Stimulated activated CD8-positive, alpha-beta memory T cell treated with anti-CD3 and anti-CD28 coated beads, Interleukin-4, amount 100 ng/mL, for 48 hours (primary cell): Measurements from ENCODE around the gene RRM1.
A peak's percentile ranks its signal among the peaks of the same experiment; 100 is the strongest.
"Not testable (repeated sequence)": the region's sequence is repeated elsewhere in the genome, so short reads cannot be mapped to it uniquely, and the experiment has no call there.

ENCODE experiments used
- DNase-seq: peaks from one replicate; pipeline ENCODE4 v3.0.0-alpha.2; 2020

Gene RRM1

DNA sequence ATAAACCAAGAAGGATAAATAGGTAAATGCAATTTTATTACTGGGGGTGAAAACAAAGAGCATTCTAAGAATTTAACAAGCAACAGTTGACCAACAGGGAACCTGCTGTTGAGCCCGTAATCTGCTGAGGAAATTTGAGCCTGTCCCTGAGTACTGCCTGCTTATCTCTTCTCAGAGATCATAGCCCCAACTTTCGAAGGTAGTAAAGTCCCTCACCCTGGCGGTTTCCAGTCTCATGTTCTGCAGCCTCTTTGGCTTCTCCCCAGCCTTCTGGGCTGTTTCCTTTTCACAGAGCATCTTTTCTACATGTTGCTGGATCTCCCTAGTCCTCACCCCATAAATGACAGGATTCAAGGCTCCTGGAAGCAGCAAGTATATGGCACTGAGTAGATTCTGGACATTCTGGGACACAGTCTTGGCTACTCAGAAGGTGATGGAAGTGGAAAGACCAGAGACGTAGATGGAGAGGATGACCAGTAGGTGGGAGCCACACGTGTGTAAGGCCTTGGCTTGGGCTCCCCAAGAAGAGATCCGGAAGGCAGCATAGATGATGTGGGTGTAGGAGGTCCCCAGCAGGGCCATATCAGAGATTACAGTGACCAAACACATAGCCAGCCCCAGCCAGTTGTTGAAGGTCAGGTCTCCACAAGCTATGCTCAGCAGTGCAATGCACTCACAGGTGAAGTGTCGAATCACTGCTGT is 51.6 kb downstream of the RRM1 start:
- no peak for DNase-seq

DNA sequence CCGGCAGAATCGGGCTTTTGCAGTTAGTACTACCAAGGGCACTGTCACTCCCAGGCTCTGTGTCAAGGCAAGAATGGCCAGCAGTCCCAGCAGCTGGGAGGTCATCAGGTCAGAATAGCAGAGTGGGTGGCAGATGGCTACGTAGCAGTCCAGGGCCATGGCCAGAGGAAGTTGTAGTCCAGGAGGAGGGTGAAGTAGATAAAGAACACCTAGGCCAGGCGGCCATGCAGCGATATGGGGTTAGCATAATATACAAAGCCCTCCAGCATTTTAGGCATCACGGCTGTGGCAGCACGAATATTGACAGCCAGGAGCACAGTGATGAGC is 52.1 kb downstream of the RRM1 start:
- DNase-seq = no peak

DNA sequence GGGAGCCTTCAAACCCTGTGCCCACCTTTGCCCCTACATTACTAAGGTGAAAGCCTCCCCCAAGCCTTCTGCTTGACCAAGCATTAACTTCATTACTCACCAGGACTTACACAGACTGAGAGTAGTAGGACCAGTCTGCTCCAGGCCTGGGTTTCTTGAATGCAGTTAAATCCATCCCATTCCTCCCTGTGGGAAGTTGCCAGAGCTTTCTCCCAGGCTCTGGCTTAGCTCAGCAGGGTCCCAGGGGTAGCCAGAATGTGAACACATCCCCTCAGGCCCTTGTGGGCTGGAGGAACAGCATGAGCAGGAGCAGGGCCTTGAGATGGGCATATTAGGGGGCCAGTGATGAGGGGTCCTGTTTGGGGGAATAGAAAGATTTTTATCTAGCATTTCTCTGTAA is 59.9 kb downstream of the RRM1 start:
- no peak for DNase-seq

DNA sequence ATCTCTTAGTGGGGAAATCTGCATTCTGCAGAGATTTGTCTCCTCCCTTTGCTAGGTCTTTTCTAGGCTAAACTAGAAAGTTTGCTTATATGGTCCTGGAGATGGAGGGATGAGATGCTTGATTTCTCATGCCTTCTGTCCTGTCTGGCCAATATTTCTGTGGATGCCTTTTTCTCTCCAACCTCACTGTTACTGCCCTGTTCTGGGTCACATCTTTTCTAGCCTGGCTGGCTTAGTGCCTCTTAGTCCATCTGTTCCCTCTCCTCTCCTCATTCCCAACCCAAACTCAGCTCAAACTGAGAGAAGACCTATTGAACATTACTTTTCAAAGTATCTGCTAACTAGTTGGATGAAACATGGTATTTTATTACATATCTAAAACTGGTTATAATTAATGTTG is 62.0 kb downstream of the RRM1 start:
- no peak for DNase-seq

DNA sequence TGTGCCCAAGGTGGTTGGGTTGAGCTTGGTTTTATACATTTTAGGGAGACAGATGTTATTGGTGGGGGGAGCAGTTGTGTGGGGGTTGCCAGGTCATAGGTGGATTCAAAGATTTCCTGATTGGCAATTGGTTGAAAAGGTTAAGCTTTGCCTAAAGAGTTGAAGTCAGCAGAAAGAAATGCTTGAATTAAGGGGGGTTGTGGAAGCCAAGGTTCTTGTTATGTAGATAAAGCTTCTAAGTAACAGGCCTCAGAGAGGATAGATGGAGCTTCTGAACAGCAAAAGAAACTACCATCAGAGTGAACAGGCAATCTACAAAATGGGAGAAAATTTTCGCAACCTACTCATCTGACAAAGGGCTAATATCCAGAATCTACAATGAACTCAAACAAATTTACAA is 64.2 kb downstream of the RRM1 start:
- DNase-seq = not testable (repeated sequence)

DNA sequence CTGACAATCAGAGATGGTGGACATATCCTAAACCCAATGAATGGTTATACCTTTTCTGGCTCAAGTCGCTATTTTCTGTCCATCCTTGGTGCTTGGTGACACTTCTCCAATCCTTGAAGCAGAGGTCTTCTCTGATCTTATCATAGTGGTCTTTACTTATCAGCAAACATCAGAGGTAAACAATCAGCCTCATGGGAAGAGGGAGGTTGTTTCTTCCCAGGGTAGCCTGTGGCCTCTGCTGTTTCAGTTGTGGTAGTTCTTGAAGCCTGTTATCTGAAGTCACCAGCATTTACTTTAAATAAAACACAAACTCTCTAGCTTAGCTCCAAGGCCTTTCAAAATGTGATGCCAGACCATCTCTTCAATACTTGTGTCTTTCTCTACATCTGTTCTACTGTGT is 66.7 kb downstream of the RRM1 start:
- DNase-seq = no peak

DNA sequence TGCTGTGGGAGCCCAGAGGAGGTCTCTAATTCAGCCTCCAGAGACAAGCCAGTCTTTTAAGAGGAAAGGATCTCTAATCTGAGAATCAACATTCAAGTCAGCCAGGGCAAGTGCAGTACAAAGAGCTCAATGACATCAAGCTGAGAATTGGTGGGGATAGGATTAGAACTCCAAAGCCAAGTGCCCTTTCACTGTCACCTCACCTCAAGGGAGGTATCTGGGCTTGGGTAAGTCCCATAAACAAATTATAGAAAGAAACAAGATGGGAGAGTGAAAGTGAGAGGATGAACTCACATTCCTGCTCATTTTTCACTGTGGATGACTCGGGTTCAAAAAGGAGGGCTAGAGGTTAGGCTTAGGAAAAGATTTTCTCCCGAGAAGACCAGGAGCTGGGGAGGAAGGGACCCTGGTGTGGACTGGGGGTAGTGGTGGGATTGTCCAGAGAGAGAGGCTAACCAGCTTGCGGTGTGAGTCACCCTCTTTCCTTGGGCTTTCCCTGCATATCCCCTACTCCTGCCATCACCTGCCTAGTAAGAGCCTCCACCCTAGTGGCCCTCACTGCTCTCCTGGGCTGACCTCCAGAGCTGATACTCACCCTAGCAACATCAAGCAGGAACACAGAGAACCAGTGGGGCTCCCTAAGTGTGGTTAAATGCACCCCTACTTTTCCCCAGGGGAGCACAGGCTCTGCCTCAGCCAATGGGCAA is 70.4 kb downstream of the RRM1 start:
- no peak for DNase-seq

DNA sequence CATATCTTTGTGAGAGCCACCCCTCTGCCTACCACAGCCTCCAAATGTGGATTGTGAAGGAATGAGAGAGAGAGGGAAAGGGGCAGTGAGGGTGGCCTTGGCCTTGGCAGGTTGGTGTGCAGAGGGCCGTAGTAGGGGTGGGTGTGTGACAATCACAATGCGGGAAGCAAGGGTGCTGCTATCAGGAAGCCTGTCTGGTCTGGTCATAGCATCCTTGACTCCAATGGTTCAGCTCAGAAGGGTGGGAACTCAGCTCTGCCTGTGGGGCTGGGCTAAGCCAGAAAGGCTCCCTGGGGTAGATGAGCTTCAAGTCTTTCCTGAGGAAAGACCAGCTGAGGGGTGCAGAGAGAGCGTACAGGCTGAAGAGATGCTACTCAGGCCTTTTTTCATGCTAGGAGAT is 72.7 kb downstream of the RRM1 start:
- no peak for DNase-seq

DNA sequence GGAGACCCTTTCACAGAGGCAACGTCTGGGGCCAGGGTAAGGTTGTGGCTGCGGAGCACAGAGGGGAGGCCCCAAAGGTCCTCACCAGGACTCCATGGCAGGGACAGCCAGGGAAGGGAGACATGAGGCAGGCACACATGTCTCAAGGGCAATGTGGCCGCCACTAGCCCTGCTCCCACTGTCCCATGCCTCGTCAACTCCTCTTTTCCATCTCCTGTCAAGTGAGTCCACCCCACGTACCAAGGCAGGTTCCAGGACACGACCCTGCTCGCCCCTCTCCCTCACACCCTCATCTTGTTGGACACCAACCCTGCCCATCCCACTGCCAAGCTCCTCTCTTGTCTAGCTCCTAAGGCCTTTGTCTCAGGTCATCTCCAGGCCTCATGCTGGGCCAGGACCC is 73.2 kb downstream of the RRM1 start:
- no peak for DNase-seq

DNA sequence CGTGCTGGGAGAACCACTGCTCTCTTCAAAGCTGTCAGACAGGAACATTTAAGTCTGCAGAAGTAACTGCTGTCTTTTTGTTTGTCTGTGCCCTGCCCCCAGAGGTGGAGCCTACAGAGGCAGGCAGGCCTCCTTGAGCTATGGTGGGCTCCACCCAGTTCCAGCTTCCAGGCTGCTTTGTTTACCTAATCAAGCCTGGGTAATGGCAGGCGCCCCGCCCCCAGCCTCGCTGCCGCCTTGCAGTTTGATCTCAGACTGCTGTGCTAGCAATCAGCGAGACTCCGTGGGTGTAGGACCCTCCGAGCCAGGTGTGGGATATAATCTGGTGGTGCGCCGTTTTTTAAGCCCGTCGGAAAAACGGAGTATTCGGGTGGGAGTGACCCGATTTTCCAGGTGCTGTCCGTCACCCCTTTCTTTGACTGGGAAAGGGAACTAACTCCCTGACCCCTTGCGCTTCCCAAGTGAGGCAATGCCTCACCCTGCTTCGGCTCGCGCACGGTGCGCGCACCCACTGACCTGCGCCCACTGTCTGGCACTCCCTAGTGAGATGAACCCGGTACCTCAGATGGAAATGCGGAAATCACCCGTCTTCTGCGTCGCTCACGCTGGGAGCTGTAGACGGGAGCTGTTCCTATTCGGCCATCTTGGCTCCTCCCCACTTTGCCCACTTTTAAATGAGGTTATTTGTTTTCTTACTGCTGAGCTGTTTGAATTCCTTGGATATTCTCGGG is 81.2 kb downstream of the RRM1 start:
- DNase-seq = not testable (repeated sequence)

DNA sequence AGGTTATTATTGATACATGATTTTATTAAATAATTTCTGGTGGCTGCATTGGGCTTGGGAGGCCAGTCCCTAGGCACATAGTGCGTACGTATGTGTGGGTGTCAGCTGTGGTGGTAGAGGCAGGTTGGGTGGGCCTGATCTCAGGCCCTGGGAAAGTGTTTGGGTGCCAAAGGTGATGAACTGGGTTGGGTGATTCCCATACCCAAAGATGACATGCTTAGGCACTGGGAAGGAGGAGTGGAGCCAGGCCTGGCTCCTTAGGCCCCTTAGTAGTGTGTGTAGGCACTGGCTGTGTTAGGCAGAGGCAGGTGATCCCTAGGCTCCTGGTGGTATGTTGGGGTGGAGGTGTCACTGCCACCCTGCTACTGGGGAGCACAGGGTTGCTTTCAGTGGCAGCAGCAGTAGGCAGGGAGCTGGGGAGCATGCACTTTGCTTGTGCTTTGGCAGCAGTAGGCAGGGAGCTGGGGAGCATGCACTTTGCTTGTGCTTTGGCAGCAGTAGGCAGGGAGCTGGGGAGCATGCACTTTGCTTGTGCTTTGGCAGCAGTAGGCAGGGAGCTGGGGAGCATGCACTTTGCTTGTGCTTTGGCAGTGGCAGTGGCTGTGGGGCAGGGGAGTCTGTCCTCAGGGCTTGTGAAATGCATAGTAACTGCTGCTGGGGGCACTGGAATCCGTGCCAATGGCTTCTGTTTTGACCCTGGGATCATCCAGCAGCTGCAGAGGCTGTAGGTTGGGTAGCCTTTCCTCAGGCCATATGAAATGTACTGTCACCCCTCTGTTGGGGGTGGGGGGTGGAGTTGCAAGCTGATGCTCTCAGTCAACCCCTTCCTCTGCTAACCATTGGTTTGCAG is 84.4 kb downstream of the RRM1 start:
- DNase-seq = no peak

DNA sequence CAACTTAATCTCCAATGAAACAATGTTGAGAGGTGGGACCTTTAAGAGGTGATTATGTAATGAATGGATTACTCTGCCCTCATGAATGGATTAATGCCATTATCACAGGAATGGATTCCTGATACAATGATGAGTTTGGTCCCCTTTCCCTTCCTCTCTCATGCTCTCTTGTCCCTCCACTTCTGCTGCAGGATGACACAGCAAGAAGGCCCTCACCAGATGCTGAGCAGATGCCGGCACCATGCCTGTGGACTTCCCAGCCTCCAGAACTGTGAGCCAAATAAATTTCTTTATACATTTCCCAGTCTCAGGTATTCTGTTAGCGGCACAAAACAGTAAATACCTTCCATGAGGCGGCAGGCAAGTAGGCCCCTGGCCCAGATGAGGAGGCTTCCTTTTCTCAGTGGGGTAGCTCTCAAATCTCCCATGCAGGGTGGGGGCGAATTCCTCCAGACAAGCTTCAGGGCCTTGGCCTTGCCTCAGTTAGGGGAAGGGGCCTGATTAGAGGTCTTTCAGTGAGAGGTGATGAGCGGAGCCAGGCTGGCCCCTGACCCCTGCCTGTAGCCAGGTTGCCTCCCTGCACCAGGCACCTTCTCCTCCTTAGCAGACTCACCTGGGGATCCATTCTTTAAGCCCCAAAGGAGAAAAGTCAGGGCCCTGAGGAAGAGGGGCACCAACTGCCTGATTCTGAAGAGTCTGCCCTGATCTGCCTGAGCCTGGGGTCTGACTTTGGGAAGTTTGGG is 86.0 kb downstream of the RRM1 start:
- no peak for DNase-seq

DNA sequence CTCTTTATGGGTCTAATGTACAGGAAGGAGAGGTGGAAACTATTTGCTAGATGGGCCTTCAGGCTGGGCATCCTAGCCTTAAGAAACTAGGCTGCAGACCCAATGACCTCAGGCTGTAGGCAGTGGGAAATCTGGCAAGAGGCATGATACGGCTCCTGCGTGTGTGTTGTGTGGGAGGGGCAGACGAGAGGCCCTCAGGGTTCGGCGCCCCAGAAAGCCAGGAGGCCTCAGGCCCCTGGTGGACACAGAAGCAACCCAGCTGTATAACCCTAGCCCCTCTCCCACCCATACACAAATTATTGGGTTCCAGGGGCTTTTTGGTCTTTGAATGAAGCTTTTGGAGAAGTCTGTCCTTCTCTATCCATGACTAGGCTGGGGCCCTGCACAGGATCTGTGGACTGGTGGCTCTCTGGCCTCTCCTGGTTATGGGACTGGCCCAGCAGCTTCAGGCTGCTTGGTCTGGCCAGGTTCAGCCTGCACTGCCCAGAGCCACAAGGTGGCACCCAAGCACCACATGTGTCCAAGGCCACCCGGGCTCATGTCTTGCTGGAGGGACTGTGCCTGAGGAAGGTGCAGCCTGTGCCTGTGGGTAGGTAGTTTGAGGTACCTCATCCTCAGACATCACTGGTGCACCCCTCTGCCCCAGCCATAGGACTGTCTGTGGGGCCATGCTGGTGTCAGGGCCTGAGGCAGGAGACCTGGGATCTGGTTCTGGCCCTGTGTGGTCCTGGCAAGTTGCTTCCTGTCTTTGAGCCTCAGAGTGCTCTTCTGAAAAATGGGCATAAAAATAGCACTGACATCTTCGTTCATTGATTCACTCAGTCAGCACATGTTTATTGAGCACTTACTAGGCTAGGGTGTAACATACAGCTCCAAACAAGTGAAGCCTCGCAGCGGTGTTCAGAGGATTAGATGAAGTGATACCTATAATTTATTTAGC is 87.5 kb downstream of the RRM1 start:
- peak; percentile 63 for DNase-seq

DNA sequence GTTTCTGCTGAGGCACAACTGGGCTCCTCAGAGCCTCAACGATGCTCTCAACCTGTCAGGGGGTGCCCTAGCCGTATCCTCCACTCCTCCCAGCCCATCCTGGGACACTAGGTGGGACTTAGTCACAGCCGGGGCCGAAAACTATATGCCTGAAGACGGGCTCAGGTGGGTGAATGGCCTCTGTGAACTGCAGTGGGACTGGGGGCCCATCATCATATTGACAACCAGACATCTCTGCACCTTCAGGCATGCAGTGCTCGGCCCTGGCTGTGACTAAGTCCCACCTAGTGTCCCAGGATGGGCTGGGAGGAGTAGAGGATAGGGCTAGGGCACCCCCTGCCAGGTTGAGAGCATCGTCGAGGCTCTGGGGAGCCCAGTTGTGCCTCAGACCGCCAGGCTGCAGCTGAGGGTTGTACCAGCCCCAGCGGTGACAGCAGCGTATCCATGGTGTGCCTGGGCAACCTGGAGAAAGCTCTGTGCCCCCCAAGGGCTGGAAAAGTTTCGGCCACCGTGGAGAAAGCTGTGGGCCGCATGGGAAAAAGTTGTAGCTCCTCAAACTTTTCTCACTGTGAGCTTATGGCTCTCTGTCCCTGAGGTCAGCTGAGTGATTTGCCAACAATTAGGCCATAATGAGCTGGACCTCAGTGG is 88.9 kb downstream of the RRM1 start:
- DNase-seq = no peak

DNA sequence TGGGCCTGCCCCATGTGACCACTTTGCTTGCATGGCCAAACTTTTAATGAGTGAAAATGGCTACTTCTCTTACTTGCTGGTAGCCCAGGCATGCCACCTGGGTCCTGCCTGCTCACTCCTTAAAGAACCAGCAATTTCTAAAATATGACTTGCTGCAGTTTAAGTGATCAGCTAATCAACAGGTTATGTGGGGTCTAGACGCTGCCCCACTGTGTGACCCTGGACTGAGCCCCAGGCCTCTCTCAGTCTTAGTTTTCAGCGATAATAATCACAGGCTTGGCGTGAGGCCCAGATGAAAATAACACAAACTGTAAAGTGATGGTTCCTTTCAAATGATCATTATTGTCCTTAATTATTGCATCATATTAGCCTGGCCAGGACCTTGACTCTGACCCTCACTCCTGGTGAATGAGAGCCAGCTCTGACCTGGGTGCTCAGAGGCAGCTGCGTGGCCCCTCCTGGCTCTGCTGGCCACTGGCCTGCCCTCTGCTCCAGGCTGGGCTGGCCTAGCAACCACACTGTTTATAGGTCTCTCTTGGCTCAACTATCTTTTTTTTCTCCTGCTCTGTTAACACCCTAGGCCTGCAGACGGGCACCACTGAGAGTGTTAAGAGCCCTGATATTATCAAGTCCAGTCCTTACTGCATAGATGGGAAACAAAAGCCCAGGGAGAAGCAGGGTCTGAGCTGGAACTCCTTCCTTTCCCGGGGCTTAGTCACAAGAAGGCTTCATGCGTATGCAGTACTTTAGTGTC is 89.7 kb downstream of the RRM1 start:
- DNase-seq = no peak

DNA sequence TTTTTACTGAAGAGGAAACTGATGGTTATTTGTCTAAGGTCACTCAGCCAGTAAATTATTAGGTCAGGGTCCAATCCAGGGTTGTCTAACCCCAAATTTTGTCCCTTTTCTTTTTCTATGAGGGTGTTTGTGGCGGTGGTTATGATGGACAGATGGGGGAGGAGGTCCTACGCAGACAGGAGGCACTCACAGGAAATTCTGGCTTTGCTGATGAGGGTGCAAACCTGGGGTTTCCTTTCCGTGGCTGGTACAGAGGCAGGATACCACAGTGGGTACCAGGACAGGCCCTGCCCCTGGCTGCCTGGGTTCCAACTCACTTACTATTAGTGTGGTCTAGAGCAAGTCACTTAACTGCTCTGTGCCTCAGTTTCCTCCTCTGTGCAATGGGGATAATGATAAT is 91.0 kb downstream of the RRM1 start:
- DNase-seq = no peak

DNA sequence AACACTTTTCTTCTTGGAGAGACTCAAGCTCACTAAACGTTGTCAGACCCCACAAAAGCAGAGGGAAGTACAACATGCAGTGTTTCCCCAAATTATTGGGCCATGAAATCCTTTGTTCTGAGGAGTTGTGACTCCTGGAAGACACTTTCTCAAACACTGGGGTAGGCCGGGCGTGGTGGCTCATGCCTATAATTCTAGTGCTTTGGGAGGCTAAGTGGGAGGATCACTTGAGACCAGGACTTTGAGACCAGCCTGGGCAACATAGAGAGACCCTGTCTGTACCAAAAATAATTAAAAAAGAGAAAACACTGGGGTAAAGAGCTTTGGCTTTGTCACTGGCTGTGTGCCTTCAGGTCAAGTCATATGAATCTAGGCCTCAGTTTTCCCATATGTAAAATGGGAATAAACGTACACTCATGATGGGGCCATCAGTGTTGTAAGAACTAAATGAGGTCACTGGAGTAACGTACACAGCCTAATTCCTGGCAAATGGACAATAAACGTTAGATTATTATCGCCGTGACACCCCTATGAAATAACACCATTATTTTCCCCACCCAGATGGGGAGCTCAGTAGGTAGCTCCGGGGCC is 92.0 kb downstream of the RRM1 start:
- DNase-seq = no peak

DNA sequence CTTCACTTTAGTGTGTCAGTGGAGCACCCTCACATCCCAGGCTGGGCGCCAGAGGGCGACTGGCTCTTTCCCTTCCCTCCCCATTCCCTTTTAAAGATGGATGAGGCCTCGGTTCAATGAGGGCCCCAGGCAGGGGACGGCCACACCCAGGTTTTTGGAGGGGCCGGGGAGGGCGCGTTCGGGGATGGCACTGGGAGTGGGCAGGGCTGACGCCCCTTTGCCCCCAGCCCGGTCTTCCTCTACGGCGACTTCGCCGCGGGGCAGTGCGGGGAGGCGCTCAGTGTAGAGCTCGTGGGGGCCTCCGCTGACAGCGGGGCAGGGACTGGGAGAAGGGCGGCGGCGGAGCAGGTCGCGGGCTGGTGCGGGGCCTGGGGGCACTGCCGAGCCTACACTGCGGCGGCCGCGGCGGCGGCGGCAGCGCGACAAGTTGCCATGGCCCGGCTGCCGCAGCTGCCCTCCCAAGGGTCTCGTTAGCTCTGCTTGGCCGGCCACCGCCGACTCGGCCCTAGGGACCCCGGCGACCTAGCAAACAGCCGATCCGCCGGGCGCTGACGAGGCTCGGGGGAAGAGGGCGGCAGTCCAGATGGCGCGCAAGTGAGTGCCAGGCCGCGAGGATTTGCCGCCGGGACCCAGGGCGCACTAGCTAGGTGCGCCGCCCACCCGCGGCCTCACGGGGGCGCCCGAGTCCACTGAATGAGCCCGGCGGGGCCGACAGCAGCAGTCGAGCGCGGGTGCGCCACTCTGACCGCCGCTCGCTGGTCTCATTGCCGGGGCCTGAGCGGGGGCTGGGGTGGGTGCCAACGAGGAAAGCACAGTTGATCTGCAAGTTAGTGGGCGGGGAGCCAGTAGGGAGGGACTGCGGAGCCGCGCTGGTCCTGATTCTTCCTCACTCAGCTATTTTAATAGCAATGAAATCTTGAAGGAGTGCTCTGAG is 92.7 kb downstream of the RRM1 start:
- DNase-seq = peak; percentile 94
